ENCODE data around the gene ZDBF2.

DNA sequence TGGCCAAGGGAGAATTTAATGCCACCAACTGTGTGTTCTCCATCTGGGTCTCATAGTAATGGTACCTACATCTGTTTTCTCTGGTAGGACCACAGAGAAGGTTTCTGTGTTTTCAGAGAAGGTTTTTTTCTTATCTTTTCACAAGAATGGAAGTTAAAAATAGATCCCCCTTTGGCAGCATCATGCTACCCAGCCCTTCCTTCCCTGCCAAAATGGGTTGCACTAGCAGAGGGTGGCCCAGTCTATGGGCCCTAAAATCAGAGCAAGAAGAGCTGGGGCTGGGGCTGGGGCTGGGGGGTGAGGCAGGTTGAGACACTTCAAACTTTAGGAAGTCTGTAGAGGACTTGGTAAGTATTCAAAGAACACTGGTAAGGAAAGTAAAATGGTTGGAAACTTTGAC lies 44.8 kb upstream of the ZDBF2 start:
- TF ChIP-seq CTCF (IDR thresholded peaks at IDR 0.05), result no peak
- no peak for TF ChIP-seq POLR2A (IDR thresholded peaks at IDR 0.05)
